ENCODE results near the gene MYZAP. TPM values are rescaled to one million over a fixed set of nuclear protein-coding genes. Genes with fewer than 3 reads are reported as not detected.

The MYZAP gene
- polyA plus RNA-seq, 1 donor (not counting 4 experiments of a cell fraction or from before 2014, with no cell fraction given), result 1.8 TPM

DNA sequence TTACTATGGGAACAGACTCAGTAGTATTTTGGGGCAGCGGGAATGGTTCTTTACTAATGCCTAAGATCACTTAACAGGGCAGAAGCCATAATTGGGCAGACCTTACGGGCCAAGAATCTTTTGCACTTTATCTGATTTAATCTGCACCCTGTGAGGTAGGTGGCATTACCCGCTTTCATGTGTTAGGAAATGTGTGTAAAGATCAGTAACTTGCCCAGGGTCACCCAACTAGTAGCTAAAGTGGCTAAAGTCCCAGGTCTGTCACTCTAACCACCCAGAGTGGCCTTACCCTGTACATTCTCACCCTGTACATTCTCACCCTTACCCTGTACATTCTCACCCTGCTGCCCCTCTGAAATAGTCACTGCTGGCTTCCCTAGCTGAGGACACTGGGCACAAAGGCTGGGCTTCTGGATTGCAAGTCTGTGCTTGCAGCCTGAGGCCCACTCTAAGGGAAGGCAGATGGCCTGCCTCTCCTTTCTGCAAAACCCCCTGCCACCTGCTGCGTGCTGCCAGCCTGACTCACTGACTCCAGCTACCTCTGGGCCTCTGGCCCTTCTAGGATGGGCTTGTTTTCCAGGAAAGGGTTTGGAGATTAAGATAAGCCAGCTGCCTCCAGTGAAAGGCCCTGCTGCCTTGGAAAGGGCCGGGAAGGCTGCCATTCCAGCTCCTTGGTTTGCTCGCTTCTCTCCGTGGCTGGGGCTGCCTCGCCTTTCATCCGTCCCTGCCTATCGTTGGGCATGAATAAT lies 37.5 kb upstream of the MYZAP start:
- FAIRE-seq (no peak), DNase-seq (ENCODE audit: low read depth, low spot score) (no peak)
- Histone ChIP-seq H4K20me1 (ENCODE audit: control insufficient read depth, extremely low read depth, insufficient read depth, low read length) (no peaks in the 10 kb centered on the region), H3K9ac (ENCODE audit: control insufficient read depth, extremely low read depth, insufficient read depth, low read length) (no peak overlapping the region), H3K79me2 (ENCODE audit: control insufficient read depth, insufficient read depth, low read length) (no peaks in the 10 kb centered on the region), H3K4me3 (ENCODE audit: control insufficient read depth in 2 of 3, extremely low read depth in 1 of 3, insufficient read depth in 2 of 3, low read depth in 1 of 3, low read length in 3 of 3) (no peak overlapping the region), H3K4me1 (ENCODE audit: control insufficient read depth, extremely low read depth, insufficient read depth, low read length) (peaks cover 35% of the 10 kb centered on the region), H3K9me3 (ENCODE audit: control insufficient read depth, low read depth, low read length) (no peaks in the 10 kb centered on the region), H3K36me3 (ENCODE audit: control insufficient read depth in 2 of 2, extremely low read depth in 1 of 2, insufficient read depth in 2 of 2, low read length in 2 of 2) (no peaks in the 10 kb centered on the region), H2AFZ (ENCODE audit: control insufficient read depth, low read length) (peak overlapping the region; percentile 21), H3K27me3 (ENCODE audit: control insufficient read depth, extremely low read depth, insufficient read depth, low read length) (no peaks in the 10 kb centered on the region), H3K27ac (ENCODE audit: control insufficient read depth, insufficient read depth, low read length) (no peak overlapping the region), H3K9me1 (ENCODE audit: control insufficient read depth, extremely low read depth, insufficient read depth, low read length) (no peaks in the 10 kb centered on the region), H3K4me2 (ENCODE audit: control insufficient read depth, extremely low read depth, insufficient read depth, low read depth, low read length) (no peak overlapping the region)
- TF ChIP-seq EZH2 (IDR thresholded peaks at IDR 0.05; ENCODE audit: low read length), result no peak
- TF ChIP-seq, protein P1, sequence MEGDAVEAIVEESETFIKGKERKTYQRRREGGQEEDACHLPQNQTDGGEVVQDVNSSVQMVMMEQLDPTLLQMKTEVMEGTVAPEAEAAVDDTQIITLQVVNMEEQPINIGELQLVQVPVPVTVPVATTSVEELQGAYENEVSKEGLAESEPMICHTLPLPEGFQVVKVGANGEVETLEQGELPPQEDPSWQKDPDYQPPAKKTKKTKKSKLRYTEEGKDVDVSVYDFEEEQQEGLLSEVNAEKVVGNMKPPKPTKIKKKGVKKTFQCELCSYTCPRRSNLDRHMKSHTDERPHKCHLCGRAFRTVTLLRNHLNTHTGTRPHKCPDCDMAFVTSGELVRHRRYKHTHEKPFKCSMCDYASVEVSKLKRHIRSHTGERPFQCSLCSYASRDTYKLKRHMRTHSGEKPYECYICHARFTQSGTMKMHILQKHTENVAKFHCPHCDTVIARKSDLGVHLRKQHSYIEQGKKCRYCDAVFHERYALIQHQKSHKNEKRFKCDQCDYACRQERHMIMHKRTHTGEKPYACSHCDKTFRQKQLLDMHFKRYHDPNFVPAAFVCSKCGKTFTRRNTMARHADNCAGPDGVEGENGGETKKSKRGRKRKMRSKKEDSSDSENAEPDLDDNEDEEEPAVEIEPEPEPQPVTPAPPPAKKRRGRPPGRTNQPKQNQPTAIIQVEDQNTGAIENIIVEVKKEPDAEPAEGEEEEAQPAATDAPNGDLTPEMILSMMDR (optimal IDR thresholded peaks at IDR 0.05 in 1 of 3, IDR thresholded peaks at IDR 0.05 in 1 of 3, conservative IDR thresholded peaks at IDR 0.05 in 1 of 3; ENCODE audit: extremely low read depth in 1 of 3, insufficient read depth in 2 of 3, low read length in 3 of 3), result no peak
- dilution Hi-C loops (cut with MboI; ENCODE audit: extremely low pct_ligation_motif_present, low sequenced_read_pairs), result no loop called here

DNA sequence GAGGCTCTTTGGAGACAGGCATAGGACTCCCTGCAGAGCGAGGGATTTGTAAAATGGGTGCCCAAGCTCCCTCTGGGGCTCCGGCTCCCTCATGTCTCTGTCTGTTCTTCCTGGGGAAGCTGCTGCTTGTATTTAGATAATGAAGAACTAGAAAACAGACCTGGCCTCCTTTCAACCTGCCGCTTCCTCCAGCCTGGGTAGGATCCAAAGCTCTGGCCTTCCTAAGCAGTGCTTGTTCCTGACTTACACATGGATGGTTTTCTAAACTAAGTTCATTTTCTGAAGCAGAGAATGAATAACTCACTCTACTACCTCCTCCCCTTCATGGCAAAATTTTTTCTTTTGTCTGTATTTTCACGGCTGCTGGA lies 36.9 kb upstream of the MYZAP start:
- no peaks in the 10 kb centered on the region for H3K27me3 ChIP-seq (ENCODE audit: control insufficient read depth, extremely low read depth, insufficient read depth, low read length)
- no peaks in the 10 kb centered on the region for H3K9me1 ChIP-seq (ENCODE audit: control insufficient read depth, extremely low read depth, insufficient read depth, low read length)
- FAIRE-seq (no peak), DNase-seq (ENCODE audit: low read depth, low spot score) (no peak)
- H4K20me1 ChIP-seq (ENCODE audit: control insufficient read depth, extremely low read depth, insufficient read depth, low read length), result no peaks in the 10 kb centered on the region
- H3K4me1 ChIP-seq (ENCODE audit: control insufficient read depth, extremely low read depth, insufficient read depth, low read length), result peaks cover 31% of the 10 kb centered on the region
- no peak overlapping the region for H3K4me2 ChIP-seq (ENCODE audit: control insufficient read depth, extremely low read depth, insufficient read depth, low read depth, low read length)
- dilution Hi-C loops (cut with MboI; ENCODE audit: extremely low pct_ligation_motif_present, low sequenced_read_pairs), result no loop called here
- no peak overlapping the region for H3K4me3 ChIP-seq (ENCODE audit: control insufficient read depth in 2 of 3, extremely low read depth in 1 of 3, insufficient read depth in 2 of 3, low read depth in 1 of 3, low read length in 3 of 3)
- H3K79me2 ChIP-seq (ENCODE audit: control insufficient read depth, insufficient read depth, low read length), result no peaks in the 10 kb centered on the region
- H3K36me3 ChIP-seq (ENCODE audit: control insufficient read depth in 2 of 2, extremely low read depth in 1 of 2, insufficient read depth in 2 of 2, low read length in 2 of 2), result no peaks in the 10 kb centered on the region
- H3K9ac ChIP-seq (ENCODE audit: control insufficient read depth, extremely low read depth, insufficient read depth, low read length), result no peak overlapping the region
- TF ChIP-seq EZH2 (IDR thresholded peaks at IDR 0.05; ENCODE audit: low read length), result no peak
- TF ChIP-seq, protein P1 (optimal IDR thresholded peaks at IDR 0.05 in 1 of 3, IDR thresholded peaks at IDR 0.05 in 1 of 3, conservative IDR thresholded peaks at IDR 0.05 in 1 of 3; ENCODE audit: extremely low read depth in 1 of 3, insufficient read depth in 2 of 3, low read length in 3 of 3), result no peak
- no peaks in the 10 kb centered on the region for H3K9me3 ChIP-seq (ENCODE audit: control insufficient read depth, low read depth, low read length)
- H3K27ac ChIP-seq (ENCODE audit: control insufficient read depth, insufficient read depth, low read length), result no peak overlapping the region
- peak overlapping the region; percentile 21 for H2AFZ ChIP-seq (ENCODE audit: control insufficient read depth, low read length)
